Fibroblast of skin of left biceps (primary cell): ENCODE measurements around the gene TMEM154.
A peak's percentile ranks its signal among the peaks of the same experiment; 100 is the strongest.

Source experiments
- DNase-seq, 2 experiments: peaks; one replicate each; pipeline ENCODE4 v3.0.0-alpha.2; 2013; ENCODE audit warnings: low read depth in 2 of 2

The TMEM154 gene

GRCh38 chr4:152696764-152697261 lies 17.0 kb upstream of the TMEM154 start:
- no peak for DNase-seq

- DNase-seq = no peak
Observed at GRCh38 chr4:152693871-152694270, 14.1 kb upstream of the TMEM154 start.

- DNase-seq = no peak
Observed at GRCh38 chr4:152691761-152692160, 12.0 kb upstream of the TMEM154 start.

- no peak for DNase-seq
Observed at GRCh38 chr4:152690706-152691651, 11.2 kb upstream of the TMEM154 start.

GRCh38 chr4:152689615-152690501 lies 10.1 kb upstream of the TMEM154 start:
- DNase-seq = no peak

GRCh38 chr4:152687974-152688599 lies 8.3 kb upstream of the TMEM154 start:
- no peak for DNase-seq

- no peak for DNase-seq
Observed at GRCh38 chr4:152686452-152687013, 6.7 kb upstream of the TMEM154 start.

GRCh38 chr4:152684587-152684986 lies 4.8 kb upstream of the TMEM154 start:
- no peak for DNase-seq

GRCh38 chr4:152684007-152684406 lies 4.2 kb upstream of the TMEM154 start:
- DNase-seq = no peak

- no peak for DNase-seq
Observed at GRCh38 chr4:152682143-152682941, 2.5 kb upstream of the TMEM154 start.

GRCh38 chr4:152680988-152681603 lies 1.3 kb upstream of the TMEM154 start:
- DNase-seq = peak; percentile 48 to 54

- DNase-seq = no peak
Observed at GRCh38 chr4:152678841-152679240, 956 bp downstream of the TMEM154 start.

GRCh38 chr4:152677117-152677516 lies 2.7 kb downstream of the TMEM154 start:
- no peak for DNase-seq

- no peak for DNase-seq
Observed at GRCh38 chr4:152676052-152676854, 3.5 kb downstream of the TMEM154 start.

- no peak for DNase-seq
Observed at GRCh38 chr4:152674359-152674758, 5.4 kb downstream of the TMEM154 start.

GRCh38 chr4:152673489-152673888 lies 6.3 kb downstream of the TMEM154 start:
- DNase-seq = no peak

- no peak for DNase-seq
Observed at GRCh38 chr4:152672206-152673092, 7.3 kb downstream of the TMEM154 start.

- no peak for DNase-seq
Observed at GRCh38 chr4:152668338-152668964, 11.3 kb downstream of the TMEM154 start.
